Panc1 (cell line): ENCODE data around the gene POU1F1. TPM values are rescaled to one million over a fixed set of nuclear protein-coding genes. Genes with fewer than 3 reads are reported as not detected.

Experiments used
- ATAC-seq: fragments of 200-7000 bp; cut with Tn5 transposase; 2 replicates; pipeline ENCODE4 v1.9.1; 2020; ENCODE audit warnings: mild to moderate bottlenecking, moderate library complexity
- BruUV-seq: library from RNA; stranded (reverse); fragments of 400-500 nt; replicated peaks from 2 replicates; lab custom pipeline; 2021; lab: Mats Ljungman, UMichigan
- CTCF ChIA-PET: fragments of 300-600 bp; sonication (Branson Sonifier 250); formaldehyde crosslinking; loops from one replicate; lab custom pipeline; 2022; ENCODE audit warnings: antibody characterized with exemption; lab: Charles Lee
- POLR2A ChIA-PET: fragments of 300-600 bp; sonication (Branson Sonifier 250); formaldehyde crosslinking; loops from one replicate; lab custom pipeline; 2022; ENCODE audit warnings: antibody characterized with exemption; lab: Charles Lee
- DNase-seq: peaks from one replicate; pipeline ENCODE4 v3.0.0-alpha.2; 2010; ENCODE audit warnings: low read depth, low spot score
- H3K27ac ChIP-seq: 2 replicates; pipeline ENCODE4 v1.5.1; 2011; ENCODE audit warnings: mild to moderate bottlenecking, low read length, inconsistent platforms
- H3K27me3 ChIP-seq: fragments of 200-500 bp; sonication (Bioruptor generic); 2 replicates; pipeline ENCODE4 v1.6.0; 2014; ENCODE audit warnings: low read length, inconsistent platforms; ENCODE audit not compliant: control insufficient read depth, insufficient read depth
- H3K36me3 ChIP-seq: fragments of 200-500 bp; sonication (Bioruptor generic); 2 replicates; pipeline ENCODE4 v1.5.1; 2014; ENCODE audit warnings: inconsistent platforms, mild to moderate bottlenecking, low read length, moderate library complexity; ENCODE audit not compliant: control insufficient read depth, insufficient read depth
- H3K4me1 ChIP-seq: 2 replicates; pipeline ENCODE4 v1.5.1; 2011; ENCODE audit warnings: inconsistent platforms, mild to moderate bottlenecking, low read length, moderate library complexity; ENCODE audit not compliant: control insufficient read depth, insufficient read depth
- H3K4me3 ChIP-seq, 2 experiments: 2 replicates each; pipeline ENCODE4 v1.5.1; 2011 to 2012; ENCODE audit warnings: low read depth in 2 of 2, low read length in 2 of 2, mild to moderate bottlenecking in 2 of 2, inconsistent platforms in 1 of 2, moderate library complexity in 1 of 2
- H3K9me3 ChIP-seq: fragments of 200-500 bp; sonication (Bioruptor generic); 2 replicates; pipeline ENCODE4 v1.5.1; 2014; ENCODE audit warnings: low read depth, mild to moderate bottlenecking, inconsistent platforms, low read length, moderate library complexity; ENCODE audit not compliant: control insufficient read depth, insufficient read depth
- POLR2AphosphoS5 ChIP-seq: IDR thresholded peaks from 2 replicates; pipeline ENCODE4 v1.6.1; 2012; ENCODE audit warnings: mild to moderate bottlenecking, low read depth, low read length, moderate library complexity
- SIN3A ChIP-seq: IDR thresholded peaks from 2 replicates; pipeline ENCODE4 v1.6.1; 2012; ENCODE audit warnings: low read depth, mild to moderate bottlenecking, low read length, moderate library complexity, borderline replicate concordance; ENCODE audit not compliant: insufficient read depth
- TCF7L2 ChIP-seq: IDR thresholded peaks from 2 replicates; pipeline ENCODE4 v1.6.1; 2011; ENCODE audit warnings: mild to moderate bottlenecking, low read depth, low read length, inconsistent platforms
- in situ Hi-C: cut with HindIII; loops from 2 replicates; pipeline ENCODE4 v1.10.0; 2016; ENCODE audit warnings: low sequenced_read_pairs, low pct_unique_long_range_greater_than_20kb
- intact Hi-C: fragments of 100-400 bp; cut with micrococcal nuclease; formaldehyde crosslinking; loops from one replicate; pipeline ENCODE4 v1.10.0; 2022; ENCODE audit not compliant: unreplicated experiment
- total RNA-seq: library from RNA; stranded (reverse); gene quantifications from one replicate; pipeline ENCODE4 v1.2.1, GENCODE V29; 2021; ENCODE audit not compliant: unreplicated experiment
- TF ChIP-seq, protein P1 (sequence below), 2 experiments: IDR thresholded peaks; 2 replicates each; pipeline ENCODE4 v1.6.1; 2011 to 2012; ENCODE audit warnings: low read depth in 2 of 2, control low read depth in 1 of 2, low read length in 1 of 2, mild to moderate bottlenecking in 1 of 2, moderate library complexity in 1 of 2; ENCODE audit not compliant: insufficient read depth in 1 of 2
- TF ChIP-seq, protein P2 (sequence below): fragments of 450-650 bp; IDR thresholded peaks from 2 replicates; pipeline ENCODE4 v1.5.1; 2017; ENCODE audit warnings: mild to moderate bottlenecking

POU1F1 gene
- total RNA-seq, 1 experiment from 2014 or later = not detected

GRCh38 chr3:87309601-87310000 lies 33.2 kb upstream of the POU1F1 start:
- intact Hi-C loops = no loop called here
- no peak for ATAC-seq
- Histone ChIP-seq H3K27ac (peak overlapping the region; percentile 29; the same call in 1 of the 2 replicates), H3K9me3 (no peaks in the 10 kb centered on the region), H3K27me3 (no peaks in the 10 kb centered on the region), H3K4me3 (no peak overlapping the region), H3K4me1 (no peaks in the 10 kb centered on the region), H3K36me3 (no peaks in the 10 kb centered on the region)
- POLR2A ChIA-PET = no interaction called here
- CTCF ChIA-PET = no interaction called here
- BruUV-seq = no TSS peak
- TF ChIP-seq, protein P1, sequence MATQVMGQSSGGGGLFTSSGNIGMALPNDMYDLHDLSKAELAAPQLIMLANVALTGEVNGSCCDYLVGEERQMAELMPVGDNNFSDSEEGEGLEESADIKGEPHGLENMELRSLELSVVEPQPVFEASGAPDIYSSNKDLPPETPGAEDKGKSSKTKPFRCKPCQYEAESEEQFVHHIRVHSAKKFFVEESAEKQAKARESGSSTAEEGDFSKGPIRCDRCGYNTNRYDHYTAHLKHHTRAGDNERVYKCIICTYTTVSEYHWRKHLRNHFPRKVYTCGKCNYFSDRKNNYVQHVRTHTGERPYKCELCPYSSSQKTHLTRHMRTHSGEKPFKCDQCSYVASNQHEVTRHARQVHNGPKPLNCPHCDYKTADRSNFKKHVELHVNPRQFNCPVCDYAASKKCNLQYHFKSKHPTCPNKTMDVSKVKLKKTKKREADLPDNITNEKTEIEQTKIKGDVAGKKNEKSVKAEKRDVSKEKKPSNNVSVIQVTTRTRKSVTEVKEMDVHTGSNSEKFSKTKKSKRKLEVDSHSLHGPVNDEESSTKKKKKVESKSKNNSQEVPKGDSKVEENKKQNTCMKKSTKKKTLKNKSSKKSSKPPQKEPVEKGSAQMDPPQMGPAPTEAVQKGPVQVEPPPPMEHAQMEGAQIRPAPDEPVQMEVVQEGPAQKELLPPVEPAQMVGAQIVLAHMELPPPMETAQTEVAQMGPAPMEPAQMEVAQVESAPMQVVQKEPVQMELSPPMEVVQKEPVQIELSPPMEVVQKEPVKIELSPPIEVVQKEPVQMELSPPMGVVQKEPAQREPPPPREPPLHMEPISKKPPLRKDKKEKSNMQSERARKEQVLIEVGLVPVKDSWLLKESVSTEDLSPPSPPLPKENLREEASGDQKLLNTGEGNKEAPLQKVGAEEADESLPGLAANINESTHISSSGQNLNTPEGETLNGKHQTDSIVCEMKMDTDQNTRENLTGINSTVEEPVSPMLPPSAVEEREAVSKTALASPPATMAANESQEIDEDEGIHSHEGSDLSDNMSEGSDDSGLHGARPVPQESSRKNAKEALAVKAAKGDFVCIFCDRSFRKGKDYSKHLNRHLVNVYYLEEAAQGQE (IDR thresholded peaks at IDR 0.05; ENCODE audit: insufficient read depth in 1 of 2, low read depth in 2 of 2, low read length in 1 of 2) = no peak
- no peak for TF ChIP-seq TCF7L2
- no peak for TF ChIP-seq POLR2AphosphoS5
- TF ChIP-seq, protein P2, sequence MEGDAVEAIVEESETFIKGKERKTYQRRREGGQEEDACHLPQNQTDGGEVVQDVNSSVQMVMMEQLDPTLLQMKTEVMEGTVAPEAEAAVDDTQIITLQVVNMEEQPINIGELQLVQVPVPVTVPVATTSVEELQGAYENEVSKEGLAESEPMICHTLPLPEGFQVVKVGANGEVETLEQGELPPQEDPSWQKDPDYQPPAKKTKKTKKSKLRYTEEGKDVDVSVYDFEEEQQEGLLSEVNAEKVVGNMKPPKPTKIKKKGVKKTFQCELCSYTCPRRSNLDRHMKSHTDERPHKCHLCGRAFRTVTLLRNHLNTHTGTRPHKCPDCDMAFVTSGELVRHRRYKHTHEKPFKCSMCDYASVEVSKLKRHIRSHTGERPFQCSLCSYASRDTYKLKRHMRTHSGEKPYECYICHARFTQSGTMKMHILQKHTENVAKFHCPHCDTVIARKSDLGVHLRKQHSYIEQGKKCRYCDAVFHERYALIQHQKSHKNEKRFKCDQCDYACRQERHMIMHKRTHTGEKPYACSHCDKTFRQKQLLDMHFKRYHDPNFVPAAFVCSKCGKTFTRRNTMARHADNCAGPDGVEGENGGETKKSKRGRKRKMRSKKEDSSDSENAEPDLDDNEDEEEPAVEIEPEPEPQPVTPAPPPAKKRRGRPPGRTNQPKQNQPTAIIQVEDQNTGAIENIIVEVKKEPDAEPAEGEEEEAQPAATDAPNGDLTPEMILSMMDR = no peak
- TF ChIP-seq SIN3A = no peak
- DNase-seq = no peak
- in situ Hi-C loops = no loop called here

DNA sequence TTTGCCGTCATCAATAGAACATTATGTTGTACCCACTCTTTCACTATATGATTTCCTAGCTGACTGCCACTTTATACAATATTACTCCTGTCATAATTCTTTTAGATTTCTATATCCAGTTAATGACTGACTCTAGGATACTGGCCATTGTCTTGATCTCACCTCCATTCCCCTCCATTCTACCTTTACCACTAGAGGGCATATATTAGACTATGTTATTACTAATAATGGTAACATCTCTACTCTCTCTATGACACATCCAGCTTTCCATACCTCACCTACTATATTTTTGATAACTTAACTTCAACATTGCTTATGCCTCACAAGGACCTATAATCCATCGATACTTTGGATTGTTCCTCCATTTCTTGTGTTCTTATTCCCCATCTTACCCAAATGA lies 31.4 kb upstream of the POU1F1 start:
- Histone ChIP-seq H3K9me3 (no peaks in the 10 kb centered on the region), H3K4me1 (no peaks in the 10 kb centered on the region), H3K36me3 (no peaks in the 10 kb centered on the region), H3K27ac (peak overlapping the region; percentile 4; the same call in 1 of the 2 replicates), H3K4me3 (no peak overlapping the region), H3K27me3 (no peaks in the 10 kb centered on the region)
- ChIA-PET CTCF (no interaction called here), POLR2A (no interaction called here)
- intact Hi-C loops = no loop called here
- TF ChIP-seq, protein P2 = 0 out of 2 replicates have a peak, but pooled peaks have one; percentile 15
- no peak for TF ChIP-seq TCF7L2
- ATAC-seq = no peak
- no peak for DNase-seq
- in situ Hi-C loops = no loop called here
- BruUV-seq = no TSS peak
